ENCODE results near the gene NCR2.

NCR2 gene

GRCh38 chr6:41379306-41379705, 43.9 kb downstream of the NCR2 start:
- ATAC-seq: no peak

GRCh38 chr6:41386594-41386993, 51.2 kb downstream of the NCR2 start:
- ATAC-seq: no peak
- TF ChIP-seq ARNTL (CRISPR knock-in tag; IDR thresholded peaks at IDR 0.05; ENCODE audit: borderline replicate concordance, low read depth) (no peak), POU6F1 (CRISPR knock-in tag; IDR thresholded peaks at IDR 0.05; ENCODE audit: borderline replicate concordance, low read depth) (no peak), ZNF565 (CRISPR knock-in tag; conservative IDR thresholded peaks at IDR 0.05; ENCODE audit: low read depth) (no peak), SNAI2 (CRISPR knock-in tag; IDR thresholded peaks at IDR 0.05) (no peak), PPARA (CRISPR knock-in tag; IDR thresholded peaks at IDR 0.05; ENCODE audit: borderline replicate concordance) (no peak), GLIS3 (CRISPR knock-in tag; IDR thresholded peaks at IDR 0.05) (no peak), CSRNP3 (CRISPR knock-in tag; IDR thresholded peaks at IDR 0.05) (no peak), CSDC2 (CRISPR knock-in tag; IDR thresholded peaks at IDR 0.05) (no peak), RARB (CRISPR knock-in tag; IDR thresholded peaks at IDR 0.05) (no peak), TOX (CRISPR knock-in tag; IDR thresholded peaks at IDR 0.05; ENCODE audit: borderline replicate concordance) (no peak), ESRRG (CRISPR knock-in tag; IDR thresholded peaks at IDR 0.05) (no peak), TSHZ2 (CRISPR knock-in tag; IDR thresholded peaks at IDR 0.05) (no peak), ZNF70 (CRISPR knock-in tag; IDR thresholded peaks at IDR 0.05) (no peak)

More at GRCh38 chr6:41379306-41379705, 43.9 kb downstream of the NCR2 start:
- TF ChIP-seq TSHZ2 (CRISPR knock-in tag; IDR thresholded peaks at IDR 0.05): no peak
- no peak for TF ChIP-seq PATZ1 (CRISPR knock-in tag; IDR thresholded peaks at IDR 0.05; ENCODE audit: borderline replicate concordance)
- TF ChIP-seq POU6F1 (CRISPR knock-in tag; IDR thresholded peaks at IDR 0.05; ENCODE audit: borderline replicate concordance, low read depth): no peak
- no peak for TF ChIP-seq ZNF565 (CRISPR knock-in tag; conservative IDR thresholded peaks at IDR 0.05; ENCODE audit: low read depth)
- TF ChIP-seq CREB5 (CRISPR knock-in tag; IDR thresholded peaks at IDR 0.05; ENCODE audit: low read depth): no peak
- TF ChIP-seq OSR1 (CRISPR knock-in tag; IDR thresholded peaks at IDR 0.05): no peak
- TF ChIP-seq RARB (CRISPR knock-in tag; IDR thresholded peaks at IDR 0.05): no peak
- no peak for TF ChIP-seq ZNF70 (CRISPR knock-in tag; IDR thresholded peaks at IDR 0.05)
- TF ChIP-seq ISL1 (CRISPR knock-in tag; IDR thresholded peaks at IDR 0.05): no peak
